ENCODE measurements around the gene KIAA0319L.

DNA sequence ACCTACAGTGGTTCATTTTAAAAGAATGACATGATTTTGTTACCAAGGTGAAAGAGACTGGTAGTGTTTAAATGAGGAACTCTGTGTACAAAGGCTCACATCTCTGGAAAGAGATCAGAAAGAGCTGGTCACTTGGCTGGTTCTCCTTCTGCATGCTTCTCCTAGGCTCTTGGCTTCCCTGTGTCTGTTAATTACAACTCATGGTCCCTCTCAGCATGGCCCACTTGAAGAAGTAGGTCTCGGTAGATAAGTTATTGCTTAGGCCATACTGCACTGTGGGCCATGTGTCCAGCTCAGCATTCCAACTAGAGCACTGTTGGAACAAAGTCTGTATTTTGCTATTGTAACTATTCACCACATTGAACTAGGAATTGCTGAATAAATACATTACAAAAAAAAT is 91.1 kb downstream of the KIAA0319L start:
- TF ChIP-seq ZFX (IDR thresholded peaks at IDR 0.05; ENCODE audit: borderline replicate concordance) (no peak), CTCF (IDR thresholded peaks at IDR 0.05) (no peak)

All from 22Rv1 (cell line).